ENCODE results near the gene TSSC4.

TSSC4 gene

DNA sequence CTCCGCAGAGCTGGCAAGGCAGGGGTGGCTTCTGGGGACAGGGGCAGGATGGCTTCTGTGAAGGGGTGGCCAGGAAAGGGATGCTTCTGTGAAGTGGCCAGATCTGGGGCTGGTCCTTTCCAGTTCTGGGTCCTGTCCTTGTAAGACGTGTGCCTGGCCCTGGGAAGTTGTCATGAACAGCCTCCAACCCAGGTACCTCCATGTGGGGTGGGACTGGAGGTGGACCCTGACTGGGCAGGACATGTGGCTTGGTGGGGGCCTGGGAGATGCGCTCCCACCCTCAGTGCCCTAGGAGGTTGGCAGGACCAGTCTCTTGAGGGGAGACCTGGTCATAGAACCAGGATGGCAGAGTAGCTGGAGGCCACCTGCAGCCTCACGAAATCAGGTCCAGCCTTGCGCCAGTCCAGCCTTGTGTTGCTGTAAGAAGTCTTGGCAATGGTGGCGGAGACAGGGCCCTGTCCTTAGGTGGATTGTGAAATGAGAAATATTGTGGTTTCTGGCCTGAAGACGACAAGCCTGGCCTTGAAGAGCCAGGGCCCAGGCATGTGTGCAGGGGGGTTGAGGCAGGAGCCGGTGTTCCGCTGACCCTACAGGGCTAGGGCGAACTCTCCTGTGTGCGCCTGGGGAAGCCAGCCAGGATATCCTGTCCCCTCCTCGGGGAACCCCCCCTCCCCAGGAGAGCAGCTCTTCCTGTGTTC is 46.9 kb downstream of the TSSC4 start:
- Histone ChIP-seq H3K9me3 (ENCODE audit: low read length) (no peaks in the 10 kb centered on the region), H4K20me1 (ENCODE audit: insufficient read depth, low read length) (no peaks in the 10 kb centered on the region), H3K4me1 (ENCODE audit: insufficient read depth, low read length, severe bottlenecking) (peaks cover 7% of the 10 kb centered on the region), H3K79me2 (ENCODE audit: insufficient read depth, low read length) (no peaks in the 10 kb centered on the region), H3K9ac (ENCODE audit: low read length) (no peak overlapping the region), H3K27ac (ENCODE audit: low read depth, low read length, poor library complexity, severe bottlenecking) (no peak overlapping the region), H3K4me2 (ENCODE audit: low read length) (peak overlapping the region; percentile 32; the same call in 1 of the 2 replicates), H3K27me3 (ENCODE audit: insufficient read depth, low read length) (no peaks in the 10 kb centered on the region), H2AFZ (ENCODE audit: low read length) (no peak overlapping the region), H3F3A (ENCODE audit: insufficient read depth, low read length) (no peaks in the 10 kb centered on the region), H3K9me2 (ENCODE audit: low read depth, low read length) (no peaks in the 10 kb centered on the region), H3K36me3 (ENCODE audit: insufficient read depth, low read length) (no peaks in the 10 kb centered on the region), H3K4me3 (ENCODE audit: low read depth, low read length, poor library complexity, severe bottlenecking) (no peak overlapping the region)
- no peak for TF ChIP-seq EZH2 (IDR thresholded peaks at IDR 0.05; ENCODE audit: borderline replicate concordance, low read length)
- no peak for TF ChIP-seq CTCF (IDR thresholded peaks at IDR 0.05; ENCODE audit: low read length)

DNA sequence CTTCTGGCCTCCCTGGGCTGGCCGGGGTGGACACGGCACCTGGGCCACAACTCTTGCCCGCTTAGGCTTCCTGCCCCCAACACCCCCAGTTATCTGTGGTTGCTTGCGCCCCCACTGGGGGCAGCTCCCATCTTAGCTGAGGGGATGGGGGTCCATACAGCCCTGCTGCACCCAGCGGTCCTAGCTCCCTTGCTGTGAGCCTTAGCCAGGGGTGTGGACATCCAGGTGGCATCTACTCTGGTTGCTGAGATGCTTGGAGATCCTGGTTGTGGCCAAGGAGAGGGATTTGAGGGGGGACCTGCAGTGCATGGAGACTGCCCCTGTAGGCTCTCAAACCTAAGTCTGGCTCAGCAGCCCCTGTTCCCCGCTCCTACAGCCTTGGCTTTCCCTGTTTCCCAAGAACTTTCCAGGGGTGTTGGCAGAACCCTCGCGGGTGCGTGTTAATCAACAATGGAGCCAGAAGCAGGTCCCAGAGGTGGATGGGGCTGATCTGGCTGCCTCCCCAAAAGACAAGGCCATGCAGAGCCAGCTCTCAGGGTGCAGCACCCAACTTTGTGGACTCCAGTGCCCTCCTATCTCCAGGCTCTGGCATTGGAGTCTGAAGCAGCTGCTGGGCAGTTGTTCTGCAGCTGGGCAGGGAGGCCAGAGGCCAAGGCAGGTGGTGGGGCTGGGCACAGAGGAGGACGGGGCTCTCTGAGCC is 47.6 kb downstream of the TSSC4 start:
- H3K9me3 ChIP-seq (ENCODE audit: low read length) = no peaks in the 10 kb centered on the region
- H2AFZ ChIP-seq (ENCODE audit: low read length) = no peak overlapping the region
- no peaks in the 10 kb centered on the region for H3K9me2 ChIP-seq (ENCODE audit: low read depth, low read length)
- no peaks in the 10 kb centered on the region for H4K20me1 ChIP-seq (ENCODE audit: insufficient read depth, low read length)
- no peak overlapping the region for H3K4me3 ChIP-seq (ENCODE audit: low read depth, low read length, poor library complexity, severe bottlenecking)
- no peak for TF ChIP-seq CTCF (IDR thresholded peaks at IDR 0.05; ENCODE audit: low read length)
- TF ChIP-seq EZH2 (IDR thresholded peaks at IDR 0.05; ENCODE audit: borderline replicate concordance, low read length) = no peak
- no peaks in the 10 kb centered on the region for H3K27me3 ChIP-seq (ENCODE audit: insufficient read depth, low read length)
- no peak overlapping the region for H3K9ac ChIP-seq (ENCODE audit: low read length)
- no peaks in the 10 kb centered on the region for H3K36me3 ChIP-seq (ENCODE audit: insufficient read depth, low read length)
- no peaks in the 10 kb centered on the region for H3K79me2 ChIP-seq (ENCODE audit: insufficient read depth, low read length)
- H3F3A ChIP-seq (ENCODE audit: insufficient read depth, low read length) = no peaks in the 10 kb centered on the region
- H3K27ac ChIP-seq (ENCODE audit: low read depth, low read length, poor library complexity, severe bottlenecking) = no peak overlapping the region
- no peak overlapping the region for H3K4me2 ChIP-seq (ENCODE audit: low read length)
- H3K4me1 ChIP-seq (ENCODE audit: insufficient read depth, low read length, severe bottlenecking) = peaks cover 7% of the 10 kb centered on the region

- H3K9ac ChIP-seq (ENCODE audit: low read length) = no peak overlapping the region
- no peaks in the 10 kb centered on the region for H3K27me3 ChIP-seq (ENCODE audit: insufficient read depth, low read length)
Measured at GRCh38 chr11:2448661-2449547, 48.4 kb downstream of the TSSC4 start.

More at GRCh38 chr11:2448661-2449547, 48.4 kb downstream of the TSSC4 start:
- H3K4me1 ChIP-seq (ENCODE audit: insufficient read depth, low read length, severe bottlenecking) = peaks cover 7% of the 10 kb centered on the region
- no peaks in the 10 kb centered on the region for H3K79me2 ChIP-seq (ENCODE audit: insufficient read depth, low read length)
- no peaks in the 10 kb centered on the region for H3K9me3 ChIP-seq (ENCODE audit: low read length)
- H3K4me3 ChIP-seq (ENCODE audit: low read depth, low read length, poor library complexity, severe bottlenecking) = no peak overlapping the region
- no peak overlapping the region for H3K4me2 ChIP-seq (ENCODE audit: low read length)
- H4K20me1 ChIP-seq (ENCODE audit: insufficient read depth, low read length) = no peaks in the 10 kb centered on the region
- no peak for TF ChIP-seq EZH2 (IDR thresholded peaks at IDR 0.05; ENCODE audit: borderline replicate concordance, low read length)
- TF ChIP-seq CTCF (IDR thresholded peaks at IDR 0.05; ENCODE audit: low read length) = no peak
- no peaks in the 10 kb centered on the region for H3F3A ChIP-seq (ENCODE audit: insufficient read depth, low read length)
- no peaks in the 10 kb centered on the region for H3K36me3 ChIP-seq (ENCODE audit: insufficient read depth, low read length)
- no peaks in the 10 kb centered on the region for H3K9me2 ChIP-seq (ENCODE audit: low read depth, low read length)
- H2AFZ ChIP-seq (ENCODE audit: low read length) = no peak overlapping the region
- no peak overlapping the region for H3K27ac ChIP-seq (ENCODE audit: low read depth, low read length, poor library complexity, severe bottlenecking)
